Adrenal gland (tissue), 12 donors: Measurements from ENCODE around the gene ZNF563. TPM values are rescaled to one million over a fixed set of nuclear protein-coding genes. Genes with fewer than 3 reads are reported as not detected.

Experiments used
- DNase-seq, 7 donors: peaks; one replicate each; pipeline ENCODE4 v3.0.0-alpha.2; 2019 to 2020
- H3K27ac ChIP-seq, 5 donors: fragments of 200-600 bp; sonication (generic) in 4 of 5; 1 replicate in 3 of 5; 2 replicates in 2 of 5; pipeline versions ENCODE4 v1.5.1 to v1.8.0; 2016 to 2020; ENCODE audit warnings: mild to moderate bottlenecking in 1 of 5
- H3K27me3 ChIP-seq: fragments of 200-600 bp; 2 replicates; pipeline ENCODE4 v1.8.0; 2021
- H3K36me3 ChIP-seq, 2 donors: fragments of 200-600 bp; replicated peaks in 1 of 2; 1 replicate in 1 of 2; 2 replicates in 1 of 2; pipeline versions ENCODE4 v1.5.1 to v1.8.0; 2018 to 2022
- H3K4me1 ChIP-seq, 2 donors: fragments of 200-600 bp; replicated peaks in 1 of 2; 1 replicate in 1 of 2; 2 replicates in 1 of 2; pipeline versions ENCODE4 v1.5.1 to v1.8.0; 2018 to 2021
- H3K4me3 ChIP-seq, 4 donors: fragments of 200-600 bp; sonication (generic) in 3 of 4; one replicate each; pipeline ENCODE4 v1.5.1; 2016 to 2018
- H3K9me3 ChIP-seq, 3 donors: fragments of 200-600 bp; sonication (generic) in 1 of 3; replicated peaks in 1 of 3; 1 replicate in 2 of 3; 2 replicates in 1 of 3; pipeline versions ENCODE4 v1.5.1 to v1.8.0; 2016 to 2021
- CTCF ChIP-seq, 6 experiments: fragments of 450-650 bp in 4 of 6; fragments of 200-600 bp in 2 of 6; sonication (generic) in 1 of 6; IDR thresholded peaks; 1 replicate in 5 of 6; 2 replicates in 1 of 6; pipeline versions ENCODE4 v1.5.1 to v1.8.0; 2016 to 2021; ENCODE audit warnings: antibody characterized with exemption in 6 of 6, mild to moderate bottlenecking in 2 of 6, moderate library complexity in 1 of 6
- POLR2A ChIP-seq, 2 donors: fragments of 450-650 bp; IDR thresholded peaks; one replicate each; pipeline ENCODE4 v1.6.1; 2017; ENCODE audit warnings: antibody characterized with exemption in 2 of 2, mild to moderate bottlenecking in 2 of 2, moderate library complexity in 1 of 2
- WGBS, 4 donors: extraction: QIAGEN DNeasy Blood & Tissue Kit in 2 of 4; methylation state at CpG; one replicate each; pipeline versions ENCODE4 v1.1.5 to v1.1.7; 2013 to 2017; 5-methylcytosine and 5-hydroxymethylcytosine counted together
- intact Hi-C, 2 donors: fragments of 100-400 bp; cut with DNase I; formaldehyde crosslinking; loops; one replicate each; pipeline versions ENCODE4 v1.14.1 to v1.15.0; 2022 to 2023
- polyA plus RNA-seq, 3 donors: library from polyadenylated mRNA; stranded (reverse); fragments of 200-250 nt in 2 of 3; fragments of 350-450 nt in 1 of 3; fragmentation: Illumina TruSeq in 1 of 3; extraction: RNeasy Lipid Tissue Mini Kit (QIAGEN cat#74804) in 1 of 3; gene quantifications; one replicate each; pipeline ENCODE4 v1.2.3, GENCODE V29; 2013 to 2014
- total RNA-seq, 9 donors: library from RNA; depleted of rRNA in 4 of 9; stranded (reverse); fragments of >200 nt in 4 of 9; fragments of 120-200 nt in 1 of 9; fragmentation: NEBNext Ultra II Directional in 1 of 9; extraction: Animal tissue kit (Norgen Biotek cat#: 25700) in 1 of 9; gene quantifications; one replicate each; pipeline versions ENCODE4 v1.1.0 to v1.2.4, GENCODE V29; 2013 to 2023
- donor health status: healthy with polysubstance abuse.
- donor health status: Bipolar disorder and iron deficiency.
- donor health status: DM: yes; HTN: yes; CAD: no.
- donor health status: DM: no; HTN: no; CAD: no.
- donor health status: DM: no; HTN: no; CAD: no.
- donor health status: DM: yes; HTN: yes; CAD: no.

Gene ZNF563
- total and polyA plus RNA-seq, 12 donors = 1.8 to 10.6 (median 5.1) TPM

- no peak for DNase-seq
- Histone ChIP-seq H3K27ac (no peak overlapping the region), H3K36me3 (no peaks in the 10 kb centered on the region), H3K4me3 (no peak overlapping the region), H3K4me1 (no peaks in the 10 kb centered on the region), H3K9me3 (peaks cover 0 to 49% (median 10%) of the 10 kb centered on the region in 3 donors), H3K27me3 (no peaks in the 10 kb centered on the region)
- WGBS, 4 donors = 94 to 100% (median 97%) methylated on average over 1 of the region's 1 CpG
- intact Hi-C loops = no loop called here
- TF ChIP-seq CTCF (IDR thresholded peaks at IDR 0.05) (no peak), POLR2A (IDR thresholded peaks at IDR 0.05) (no peak)
These were observed 11.8 kb upstream of the ZNF563 start for GRCh38 chr19:12345197-12345596.

GRCh38 chr19:12331211-12331941 is 2.1 kb downstream of the ZNF563 start:
- no peak for TF ChIP-seq POLR2A (IDR thresholded peaks at IDR 0.05)
- TF ChIP-seq CTCF (IDR thresholded peaks at IDR 0.05) = no peak
- Histone ChIP-seq H3K36me3 (no peaks in the 10 kb centered on the region), H3K9me3 (no peaks in the 10 kb centered on the region), H3K4me3 (no peak overlapping the region), H3K27ac (peak overlapping the region in 3 of 5 donors; percentile 0 to 31 (median 15)), H3K27me3 (no peaks in the 10 kb centered on the region), H3K4me1 (peaks cover 7 to 25% of the 10 kb centered on the region in 2 donors)
- 54 to 69% (median 62%) methylated on average over 3 to 4 of the region's 4 CpGs for WGBS, 4 donors
- peak in 6 of 7 donors; percentile 19 to 57 (median 33) for DNase-seq
- intact Hi-C loops = no loop called here

GRCh38 chr19:12330340-12330739 is 3.1 kb downstream of the ZNF563 start:
- Histone ChIP-seq H3K4me1 (peaks cover 7 to 25% of the 10 kb centered on the region in 2 donors), H3K9me3 (no peaks in the 10 kb centered on the region), H3K27me3 (no peaks in the 10 kb centered on the region), H3K27ac (no peak overlapping the region), H3K36me3 (no peaks in the 10 kb centered on the region), H3K4me3 (no peak overlapping the region)
- no peak for DNase-seq
- 89 to 99% (median 98%) methylated on average over 4 of the region's 4 CpGs for WGBS, 4 donors
- intact Hi-C loops = no loop called here
- TF ChIP-seq CTCF (IDR thresholded peaks at IDR 0.05) (no peak), POLR2A (IDR thresholded peaks at IDR 0.05) (no peak)

- no peak for DNase-seq
- peaks cover 0 to under 1% of the 10 kb centered on the region in 2 donors for H3K4me1 ChIP-seq
- H3K27ac ChIP-seq = no peak overlapping the region
- peaks cover 0 to 13% of the 10 kb centered on the region in 2 donors for H3K36me3 ChIP-seq
- H3K27me3 ChIP-seq = no peaks in the 10 kb centered on the region
- intact Hi-C loops = no loop called here
- no peak overlapping the region for H3K4me3 ChIP-seq
- H3K9me3 ChIP-seq = no peaks in the 10 kb centered on the region
- no peak for TF ChIP-seq CTCF (IDR thresholded peaks at IDR 0.05)
- TF ChIP-seq POLR2A (IDR thresholded peaks at IDR 0.05) = no peak
These were observed 7.7 kb downstream of the ZNF563 start for GRCh38 chr19:12325690-12326089.
